RPMI7951 (cell line): ENCODE measurements around the gene CRISPLD2. TPM values are rescaled to one million over a fixed set of nuclear protein-coding genes. Genes with fewer than 3 reads are reported as not detected.

Experiments
- DNase-seq: peaks from one replicate; pipeline ENCODE4 v3.0.0-alpha.2; 2012; ENCODE audit warnings: low read depth
- total RNA-seq: library from RNA; depleted of rRNA; stranded (reverse); fragments of >200 nt; shearing (Covaris generic); gene quantifications from 2 replicates; pipeline ENCODE4 v1.2.3, GENCODE V29; 2014

CRISPLD2 gene
- total RNA-seq, 1 experiment from 2014 or later: 8.8 TPM

GRCh38 chr16:84884596-84885341 lies 65.0 kb downstream of the CRISPLD2 start:
- peak; percentile 57 for DNase-seq

GRCh38 chr16:84885342-84885910 lies 65.6 kb downstream of the CRISPLD2 start:
- DNase-seq: no peak

- no peak for DNase-seq
These were observed 66.8 kb downstream of the CRISPLD2 start for GRCh38 chr16:84886497-84887090.

- no peak for DNase-seq
These were observed 67.4 kb downstream of the CRISPLD2 start for GRCh38 chr16:84887207-84887606.

GRCh38 chr16:84888450-84888849 lies 68.7 kb downstream of the CRISPLD2 start:
- peak; percentile 58 for DNase-seq

GRCh38 chr16:84889066-84889465 lies 69.3 kb downstream of the CRISPLD2 start:
- DNase-seq: no peak

- DNase-seq: no peak
These were observed 70.6 kb downstream of the CRISPLD2 start for GRCh38 chr16:84890427-84890826.

GRCh38 chr16:84891149-84891795 lies 71.5 kb downstream of the CRISPLD2 start:
- no peak for DNase-seq

- DNase-seq: no peak
These were observed 72.3 kb downstream of the CRISPLD2 start for GRCh38 chr16:84892097-84892496.

GRCh38 chr16:84893467-84893848 lies 73.7 kb downstream of the CRISPLD2 start:
- no peak for DNase-seq

- no peak for DNase-seq
These were observed 74.2 kb downstream of the CRISPLD2 start for GRCh38 chr16:84893849-84894599.

- DNase-seq: no peak
These were observed 75.2 kb downstream of the CRISPLD2 start for GRCh38 chr16:84895016-84895415.

- no peak for DNase-seq
These were observed 77.1 kb downstream of the CRISPLD2 start for GRCh38 chr16:84896847-84897246.

- no peak for DNase-seq
These were observed 78.2 kb downstream of the CRISPLD2 start for GRCh38 chr16:84897911-84898377.

GRCh38 chr16:84898447-84898846 lies 78.7 kb downstream of the CRISPLD2 start:
- DNase-seq: no peak

- DNase-seq: no peak
These were observed 79.6 kb downstream of the CRISPLD2 start for GRCh38 chr16:84899414-84899813.

- DNase-seq: no peak
These were observed 86.2 kb downstream of the CRISPLD2 start for GRCh38 chr16:84905965-84906460.

GRCh38 chr16:84907051-84907450 lies 87.3 kb downstream of the CRISPLD2 start:
- DNase-seq: no peak

- peak; percentile 35 for DNase-seq
These were observed 87.8 kb downstream of the CRISPLD2 start for GRCh38 chr16:84907575-84907974.

GRCh38 chr16:84909476-84910085 lies 89.8 kb downstream of the CRISPLD2 start:
- no peak for DNase-seq
